ENCODE data around the gene CNDP1.
A peak's percentile ranks its signal among the peaks of the same experiment; 100 is the strongest.

CNDP1 gene

DNA sequence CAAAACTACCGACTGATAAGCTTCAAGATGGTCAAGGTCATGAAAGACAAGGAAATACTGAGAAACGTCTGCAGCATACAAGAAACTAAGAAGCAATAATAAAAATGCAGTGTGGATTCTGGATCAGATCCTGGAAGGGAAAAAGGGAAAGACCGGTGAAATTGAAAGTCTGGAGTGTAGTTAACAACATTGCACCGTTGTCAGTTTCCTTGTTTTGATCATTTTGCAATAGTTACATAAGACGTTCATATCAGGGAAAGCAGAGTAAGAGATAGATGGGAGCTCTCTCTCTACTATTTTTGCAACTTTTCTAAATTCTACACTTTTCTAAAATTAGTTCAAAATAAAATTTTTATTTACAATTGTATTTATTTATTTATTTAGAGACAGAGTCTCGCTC, 48.3 kb downstream of the CNDP1 start:
- DNase-seq (ENCODE audit: low spot score): no peak

DNA sequence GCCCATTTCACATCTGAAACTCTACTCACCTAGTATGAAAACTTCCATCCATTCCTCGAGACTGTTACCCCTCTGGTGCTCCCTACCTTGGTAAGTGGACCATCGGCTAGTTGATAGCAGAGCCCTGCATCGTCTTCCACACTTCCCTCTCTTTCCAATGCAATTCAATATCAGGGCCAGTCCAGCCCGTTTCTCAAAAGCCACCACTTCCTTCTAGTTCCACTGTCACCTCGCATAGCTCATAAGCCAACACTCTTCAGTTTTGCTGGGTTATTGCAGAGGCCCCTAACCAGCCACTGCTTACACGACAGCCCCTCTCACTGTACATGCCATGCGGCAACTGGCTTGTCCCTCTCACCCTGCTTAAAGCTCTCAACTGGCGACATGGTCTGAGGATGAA, 53.1 kb downstream of the CNDP1 start:
- no peak for DNase-seq (ENCODE audit: low spot score)

DNA sequence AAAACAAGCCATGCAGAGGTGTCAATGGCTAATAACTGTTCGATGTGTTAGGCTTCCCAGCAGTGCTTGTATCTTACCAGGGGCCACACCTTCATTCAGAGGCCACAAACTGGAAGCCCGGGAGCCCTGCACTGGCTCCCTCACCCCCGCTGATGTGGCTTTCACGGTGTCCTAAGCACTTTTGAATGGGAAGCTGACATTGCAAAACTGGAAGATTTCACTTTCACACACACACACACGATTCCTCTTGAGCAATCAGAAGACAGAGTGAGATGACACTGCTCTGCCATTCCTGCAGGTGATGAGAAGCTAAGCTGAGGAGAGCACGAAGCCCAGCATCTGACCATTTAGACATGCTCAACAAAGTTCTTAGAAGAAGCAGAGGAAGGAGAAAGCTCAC, 54.7 kb downstream of the CNDP1 start:
- DNase-seq (ENCODE audit: low spot score): no peak

DNA sequence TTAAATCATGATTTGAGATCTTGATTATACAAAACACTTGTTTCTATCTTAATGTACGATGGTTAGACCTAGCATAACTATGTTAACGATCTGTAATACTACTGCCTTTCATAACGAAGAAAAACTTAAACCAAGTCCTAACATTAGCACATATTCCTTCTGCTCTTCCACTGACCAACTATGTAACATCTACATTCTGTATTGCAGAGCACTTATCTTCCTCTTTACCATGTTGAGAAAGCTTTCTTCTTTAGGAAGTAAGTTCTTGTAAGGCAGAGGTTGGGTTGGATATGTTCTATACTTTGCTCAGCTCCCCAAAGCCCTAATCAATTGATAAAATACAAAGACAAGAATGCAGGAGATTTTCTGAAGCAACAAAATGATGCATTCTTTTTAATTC, 55.5 kb downstream of the CNDP1 start:
- no peak for DNase-seq (ENCODE audit: low spot score)

DNA sequence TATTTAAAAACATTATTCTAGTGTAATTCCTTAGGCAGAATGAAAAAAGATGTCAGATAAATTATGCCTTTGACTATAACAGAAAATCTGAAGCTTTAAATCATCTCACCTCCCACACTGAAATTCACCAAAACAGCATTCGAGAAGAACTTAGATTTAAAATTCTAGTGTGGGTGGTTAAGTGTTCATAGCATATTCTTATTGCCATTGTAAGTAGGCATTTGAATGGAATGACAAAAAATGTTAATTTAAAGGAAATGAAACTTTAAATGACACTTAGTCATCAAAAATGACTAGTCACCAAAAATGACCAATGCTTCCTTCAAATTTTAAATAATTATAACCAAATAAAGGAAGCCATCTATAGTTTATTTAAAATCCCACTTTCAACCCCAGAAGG, 56.4 kb downstream of the CNDP1 start:
- no peak for DNase-seq (ENCODE audit: low spot score)

DNA sequence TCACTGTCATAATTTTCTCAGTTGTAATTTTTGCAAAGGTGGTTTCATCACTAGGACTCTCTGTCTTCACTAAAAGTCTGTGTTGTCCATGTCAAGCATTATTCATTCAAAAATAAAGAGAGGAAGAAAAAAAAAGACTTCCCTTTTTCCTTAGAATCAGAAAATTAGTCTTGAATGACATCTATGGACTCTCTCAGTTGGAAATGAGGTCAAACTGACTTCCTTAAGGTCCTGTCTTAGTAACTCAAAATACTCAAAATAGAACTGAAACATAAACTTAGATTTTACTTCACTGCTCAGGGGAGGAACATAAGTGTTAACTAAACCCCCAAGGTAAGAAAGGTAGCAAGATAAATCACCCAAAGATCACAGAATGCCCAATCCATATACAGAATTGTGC, 61.1 kb downstream of the CNDP1 start:
- no peak for DNase-seq (ENCODE audit: low spot score)

DNA sequence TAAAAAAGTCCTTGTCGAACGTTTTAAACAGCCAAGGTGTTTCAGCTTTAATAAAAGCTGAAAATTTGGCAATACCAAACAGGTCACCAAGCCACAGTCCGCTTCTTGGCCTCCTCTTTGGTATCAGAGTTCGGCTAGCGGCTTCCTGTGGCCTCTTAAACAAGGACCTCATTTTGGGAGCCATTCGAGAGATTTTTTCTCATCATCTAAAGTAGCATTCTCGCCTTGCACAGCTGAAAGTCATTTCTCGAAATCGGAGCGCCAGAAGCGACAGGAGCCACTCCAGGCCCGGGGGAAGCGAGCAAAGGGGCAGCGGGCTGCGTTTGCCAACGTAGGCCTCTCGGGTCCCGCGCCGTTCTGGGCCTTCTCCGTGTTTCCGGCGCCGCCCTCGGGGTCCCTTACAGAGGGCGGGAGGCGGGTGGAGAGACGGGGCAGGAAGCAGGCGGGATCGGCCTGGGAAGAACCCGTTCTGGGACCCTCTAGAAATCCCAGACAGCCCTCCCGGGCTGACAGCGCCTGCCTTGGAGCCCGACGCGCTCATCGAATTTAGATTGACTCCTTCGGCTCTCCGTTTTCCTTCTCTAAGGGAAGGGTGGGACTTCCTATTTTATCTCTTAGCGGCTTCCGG, 62.8 kb downstream of the CNDP1 start:
- peak; percentile 52 for DNase-seq (ENCODE audit: low spot score)

DNA sequence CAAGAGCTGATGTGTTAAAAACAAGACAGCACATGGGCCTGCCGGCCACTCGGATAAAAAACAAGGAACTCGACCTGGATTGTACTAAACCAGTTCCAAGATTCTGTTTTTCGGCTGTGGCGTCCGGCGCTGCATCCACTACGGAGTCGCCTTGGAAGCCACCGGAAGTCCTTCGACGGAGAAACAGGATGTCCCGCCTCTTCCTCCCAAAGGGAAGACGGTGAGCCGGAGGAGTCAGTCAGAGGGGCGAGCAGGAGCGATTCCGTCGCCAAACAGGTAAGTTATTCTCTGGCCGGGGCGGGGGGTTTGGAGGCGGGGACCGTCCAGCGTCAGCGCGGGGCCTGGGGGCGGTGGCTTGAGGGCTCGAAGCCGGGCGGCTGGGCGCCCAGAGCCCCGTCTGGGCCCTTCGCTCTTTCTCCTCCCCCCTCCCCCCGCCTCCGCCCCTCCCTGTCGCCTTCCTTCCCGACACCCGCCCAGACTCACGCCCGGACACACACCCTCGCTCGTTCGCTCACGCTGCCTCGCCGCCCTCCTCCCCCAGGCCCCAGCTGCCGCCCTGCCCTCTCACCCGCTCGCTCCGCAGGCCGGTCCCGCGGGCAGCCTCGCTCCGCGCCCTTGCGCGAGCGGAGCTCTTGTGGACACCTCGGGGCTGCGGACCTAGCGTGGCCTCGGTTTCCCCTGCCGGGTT, 63.5 kb downstream of the CNDP1 start, which contains the start of gene ZNF407:
ZNF407 (plus strand) TSS at position 209 of the 688 bp plus-strand sequence. CDS start 33,150 bp downstream, outside the sequence.
- DNase-seq (ENCODE audit: low spot score): peak; percentile 86

DNA sequence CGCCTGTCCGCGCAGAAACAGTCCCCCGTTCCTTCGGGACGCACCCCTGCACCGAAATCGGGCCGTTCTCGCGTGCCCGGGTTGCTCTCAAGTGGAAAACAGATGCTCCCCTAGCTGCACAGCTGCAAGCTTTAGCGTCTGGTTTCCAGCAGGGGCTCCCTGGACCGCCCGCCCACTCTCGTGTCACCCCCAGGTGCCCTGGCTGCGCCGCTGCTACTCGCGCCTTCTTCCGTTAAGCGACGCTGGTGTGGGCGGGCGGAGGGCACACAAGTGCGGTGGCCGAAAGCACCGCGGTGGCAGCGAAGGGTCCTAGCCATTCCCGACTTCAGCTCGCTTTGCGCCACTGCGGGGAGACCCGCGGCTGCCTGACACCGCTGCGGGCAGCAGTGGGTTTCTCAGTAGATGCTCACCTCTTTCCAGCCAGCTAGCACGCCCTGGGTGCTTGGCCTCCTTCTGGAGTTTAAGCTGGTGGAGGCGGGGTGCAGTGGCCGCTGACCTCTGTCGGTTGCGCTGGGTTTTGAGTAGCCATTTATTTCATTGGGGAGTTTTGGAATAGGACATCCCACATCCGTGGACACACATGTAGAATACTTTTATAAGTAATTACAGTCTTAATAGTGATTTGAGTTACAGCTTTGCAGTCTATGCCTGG, 64.2 kb downstream of the CNDP1 start:
- DNase-seq (ENCODE audit: low spot score): peak; percentile 39

DNA sequence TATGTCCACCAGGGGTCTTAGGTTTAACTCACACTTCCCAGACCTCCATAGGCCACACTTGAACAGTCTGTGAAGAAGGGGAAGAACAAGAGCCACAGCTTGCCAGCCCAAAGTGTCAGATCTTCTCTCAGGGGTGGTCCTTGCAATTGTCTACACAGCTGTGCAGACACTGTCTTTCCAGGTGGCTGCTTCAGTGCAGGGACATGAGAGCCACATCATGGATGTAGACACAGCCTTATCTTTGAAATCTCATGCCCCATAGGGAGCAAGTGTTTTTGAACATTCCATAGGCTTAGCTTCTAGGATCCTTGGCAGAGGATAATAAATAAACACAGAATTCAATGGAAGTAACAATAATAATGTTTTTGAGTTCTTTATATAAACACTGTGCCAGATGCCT, 70.1 kb downstream of the CNDP1 start:
- DNase-seq (ENCODE audit: low spot score): no peak

DNA sequence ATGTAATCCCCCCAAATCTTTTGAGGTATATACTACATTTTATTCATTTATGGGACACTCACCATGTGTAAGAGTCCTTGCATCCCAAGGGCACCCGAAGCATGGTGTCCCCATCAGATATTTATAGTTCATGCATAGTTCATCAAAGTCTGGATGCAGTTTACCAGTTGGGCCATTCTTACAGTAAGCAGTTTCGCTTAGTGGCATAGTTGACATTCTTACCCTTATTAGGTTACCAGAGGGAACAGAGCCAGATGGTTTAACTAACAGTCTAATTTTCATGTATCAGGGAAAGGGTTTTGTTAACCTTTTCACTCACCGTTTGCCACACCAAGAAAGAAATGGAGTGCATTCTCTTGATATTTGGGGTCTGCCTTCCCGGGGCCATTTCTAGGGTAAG, 70.5 kb downstream of the CNDP1 start:
- DNase-seq (ENCODE audit: low spot score): no peak

DNA sequence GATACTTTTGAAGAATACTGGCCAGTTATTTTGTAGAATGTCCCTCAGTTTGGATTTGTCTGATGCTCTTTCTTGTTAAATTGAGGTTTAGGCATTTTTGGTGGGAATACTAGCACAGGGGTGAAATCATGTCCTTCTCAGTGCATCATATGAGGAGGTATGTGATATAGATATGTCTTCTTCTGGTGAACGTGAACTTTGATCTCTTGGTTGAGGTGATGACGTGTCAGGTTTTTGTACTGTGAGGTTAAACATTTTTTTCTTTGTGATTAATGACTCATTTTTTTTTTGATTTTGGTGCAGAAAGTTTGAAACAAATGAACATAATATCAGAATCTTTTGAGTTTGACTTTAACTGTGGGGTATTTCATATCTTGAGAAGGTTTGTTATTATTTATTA, 74.4 kb downstream of the CNDP1 start:
- DNase-seq (ENCODE audit: low spot score): no peak

DNA sequence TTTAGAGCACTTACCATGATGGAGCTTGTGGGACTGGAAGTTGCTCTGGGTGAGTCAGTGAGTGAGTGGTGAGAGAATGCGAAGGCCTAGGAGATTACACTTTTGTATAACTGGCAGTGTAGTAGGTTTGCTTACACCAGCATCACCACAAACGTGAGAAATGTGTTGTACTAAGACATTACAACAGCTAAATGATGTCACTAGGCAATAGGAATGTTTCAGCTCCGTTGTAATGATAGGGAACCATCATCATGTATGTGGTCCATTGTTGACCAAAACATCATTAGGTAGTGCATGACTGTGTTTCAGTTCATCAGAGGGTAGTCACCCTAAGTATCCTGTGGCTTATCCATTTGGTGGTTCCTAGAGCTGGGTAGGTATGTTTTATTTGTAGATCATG, 75.2 kb downstream of the CNDP1 start:
- no peak for DNase-seq (ENCODE audit: low spot score)

DNA sequence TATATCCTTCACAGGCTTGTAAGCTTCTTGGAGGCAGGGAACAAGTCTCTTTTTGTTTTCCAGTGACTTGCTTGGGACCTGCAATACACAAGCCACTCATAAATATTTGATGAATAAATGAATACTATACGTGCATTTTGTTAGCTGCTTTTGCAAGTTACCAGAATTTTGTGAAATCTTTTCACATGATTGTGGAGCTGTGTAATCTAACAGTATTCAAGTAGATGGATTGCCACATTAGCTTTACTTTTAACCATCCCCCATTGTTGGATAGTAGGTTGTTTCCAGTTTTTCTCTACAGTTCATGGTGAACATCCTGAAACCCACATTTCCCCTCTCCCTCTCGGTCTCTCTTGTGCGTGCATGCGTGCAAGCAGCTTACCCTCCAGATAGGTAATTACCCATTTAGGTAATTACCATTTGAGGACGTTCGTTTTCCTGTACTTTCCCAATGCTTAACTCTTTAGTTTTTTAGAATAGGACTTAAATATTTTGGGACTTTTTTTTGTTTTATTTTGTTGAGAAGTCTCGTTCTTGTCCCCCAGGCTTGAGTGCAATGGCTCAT, 75.8 kb downstream of the CNDP1 start:
- no peak for DNase-seq (ENCODE audit: low spot score)

DNA sequence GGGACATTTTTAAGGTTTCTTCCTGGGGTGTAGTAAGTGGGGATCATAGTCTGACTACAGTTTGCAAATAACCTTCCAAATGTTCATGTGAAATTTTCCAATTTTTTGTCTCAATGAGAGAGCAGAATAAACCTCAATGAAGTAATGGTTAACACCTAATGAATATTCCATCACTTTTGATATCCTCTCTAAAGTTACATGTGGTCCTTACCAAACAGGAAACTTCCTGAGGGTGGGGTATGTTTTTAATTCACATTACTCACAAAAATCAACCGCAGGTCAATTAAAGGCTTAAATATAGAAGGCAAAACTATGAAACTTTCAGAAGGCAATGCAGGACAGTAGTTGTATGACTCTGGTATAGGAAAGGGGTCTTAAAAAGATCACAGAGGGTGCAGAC, 76.6 kb downstream of the CNDP1 start:
- no peak for DNase-seq (ENCODE audit: low spot score)

DNA sequence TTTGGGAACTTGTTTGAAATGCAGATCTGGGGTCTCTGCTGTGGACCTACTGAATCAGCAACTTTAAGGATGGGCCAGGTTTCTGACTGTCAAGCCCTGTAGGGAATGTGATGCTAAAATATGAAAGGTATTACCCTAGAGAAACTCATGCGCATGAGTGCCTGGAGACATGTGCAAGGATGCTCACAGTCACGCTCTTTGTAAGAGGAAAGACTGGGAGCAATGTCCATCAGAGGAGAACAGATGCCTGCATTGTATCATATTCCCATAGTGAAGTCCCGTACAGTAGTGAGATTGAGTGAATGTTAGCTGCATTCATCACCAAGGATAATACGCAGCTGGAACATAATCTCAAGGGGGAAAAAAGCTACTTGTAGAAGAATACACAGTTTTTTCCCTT, 77.5 kb downstream of the CNDP1 start:
- no peak for DNase-seq (ENCODE audit: low spot score)

DNA sequence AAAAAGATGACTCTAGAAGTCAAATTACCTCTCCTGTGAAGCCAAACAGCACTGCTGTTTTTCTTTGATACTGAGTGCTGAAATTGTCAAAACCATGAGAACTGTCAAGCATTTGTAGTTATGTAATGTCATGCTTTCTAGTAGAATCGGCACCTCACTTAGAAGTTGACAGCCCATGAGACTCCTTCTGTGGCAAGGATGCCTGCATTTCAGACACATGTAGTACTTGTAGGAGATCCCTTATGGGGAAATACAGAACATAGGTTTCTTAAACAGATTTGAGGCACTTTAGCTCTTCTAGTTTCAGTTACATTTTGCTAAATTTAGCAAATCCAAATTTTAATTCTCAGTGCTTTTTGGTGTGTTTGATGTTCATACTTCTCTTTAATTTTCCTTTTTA, 79.1 kb downstream of the CNDP1 start:
- DNase-seq (ENCODE audit: low spot score): no peak

DNA sequence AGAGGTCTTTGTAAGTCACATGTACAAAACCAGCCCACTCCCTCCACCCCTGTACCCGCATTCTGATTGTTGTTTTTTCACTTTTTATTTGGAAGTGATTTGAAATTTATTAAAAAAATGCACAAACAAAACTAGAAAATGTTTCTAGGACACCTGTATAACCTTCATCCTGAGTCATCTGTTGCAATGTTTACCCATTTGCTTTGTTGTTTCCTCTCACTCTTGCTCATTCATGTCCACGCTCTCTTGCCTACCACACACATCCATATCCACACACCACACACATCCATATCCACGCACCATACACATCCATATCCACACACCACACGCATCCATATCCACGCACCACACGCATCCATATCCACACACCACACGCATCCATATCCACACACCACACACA, 82.2 kb downstream of the CNDP1 start:
- DNase-seq (ENCODE audit: low spot score): no peak

DNA sequence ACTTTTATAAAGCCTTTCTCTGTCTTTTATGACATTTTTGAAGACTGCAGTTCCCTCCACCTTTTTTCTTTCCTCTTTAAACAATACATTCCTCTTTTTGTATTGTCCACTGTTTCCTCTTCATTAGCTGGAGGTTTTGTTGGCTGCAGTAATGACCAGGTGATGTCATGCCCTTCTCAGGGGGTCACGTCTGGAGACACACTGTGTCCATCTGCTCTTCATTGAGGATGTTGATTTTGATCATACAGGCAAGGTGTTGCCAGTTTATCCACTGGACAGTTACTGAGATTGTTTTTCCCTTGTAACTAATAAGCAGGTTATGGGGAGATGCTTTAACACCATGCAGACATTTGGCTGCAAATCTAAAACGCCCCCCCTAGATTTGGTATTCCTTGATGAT, 83.2 kb downstream of the CNDP1 start:
- DNase-seq (ENCODE audit: low spot score): no peak

DNA sequence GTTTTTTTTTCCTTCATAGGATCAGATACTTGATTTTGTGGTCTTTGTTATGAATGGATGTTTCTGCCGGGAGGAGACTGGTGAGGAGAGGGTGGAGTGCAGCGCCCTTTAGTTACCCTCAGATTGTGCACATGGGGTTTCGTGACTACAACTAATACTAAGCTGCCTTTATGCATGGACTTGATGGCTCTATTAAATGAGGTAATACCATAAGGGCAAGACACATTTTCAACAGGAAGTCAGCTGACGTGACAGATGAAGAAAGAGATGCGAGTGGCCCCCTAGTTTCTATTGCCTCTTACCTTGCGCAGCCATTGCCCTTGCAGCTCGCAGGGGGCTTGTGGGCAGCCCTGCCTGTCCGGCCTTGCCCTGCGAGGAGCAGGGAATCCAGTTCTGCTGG, 87.8 kb downstream of the CNDP1 start:
- DNase-seq (ENCODE audit: low spot score): no peak

DNA sequence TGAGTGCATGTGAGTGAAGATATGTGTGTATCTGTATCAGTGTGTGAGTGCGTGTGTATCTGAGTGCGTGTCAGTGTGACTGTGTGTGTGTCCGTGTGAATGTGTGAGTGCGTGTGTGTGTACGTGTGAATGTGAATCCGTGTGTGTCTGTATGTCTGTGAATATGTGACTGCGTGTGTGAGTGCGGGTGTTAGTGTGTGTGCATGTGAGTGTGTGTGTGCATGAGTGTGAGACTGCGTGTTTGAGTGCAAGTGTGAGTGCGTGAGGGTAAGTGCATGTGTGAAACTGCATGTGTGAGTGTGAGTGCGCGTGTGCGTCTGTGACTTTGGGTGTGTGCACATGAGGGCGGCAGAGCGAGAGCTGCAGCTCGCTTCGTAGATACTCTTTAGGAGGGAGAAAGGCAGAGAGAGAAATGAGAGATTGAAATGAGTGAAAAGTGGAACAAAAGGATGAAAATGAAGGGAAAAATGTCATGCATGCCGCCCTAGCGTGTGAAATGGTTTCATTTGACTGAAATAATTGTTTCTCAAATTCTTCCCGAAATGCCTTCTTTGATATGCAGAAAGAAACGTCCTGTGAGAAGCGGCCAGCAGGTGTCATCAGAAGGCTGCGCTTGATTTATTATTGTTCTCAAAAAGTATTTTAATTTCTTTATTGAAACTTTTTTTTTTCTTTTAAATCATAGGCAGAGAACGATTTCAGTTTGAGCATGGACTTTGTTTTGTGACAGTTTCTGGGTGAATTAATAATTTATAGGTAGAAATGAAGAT, 88.9 kb downstream of the CNDP1 start:
- DNase-seq (ENCODE audit: low spot score): no peak

DNA sequence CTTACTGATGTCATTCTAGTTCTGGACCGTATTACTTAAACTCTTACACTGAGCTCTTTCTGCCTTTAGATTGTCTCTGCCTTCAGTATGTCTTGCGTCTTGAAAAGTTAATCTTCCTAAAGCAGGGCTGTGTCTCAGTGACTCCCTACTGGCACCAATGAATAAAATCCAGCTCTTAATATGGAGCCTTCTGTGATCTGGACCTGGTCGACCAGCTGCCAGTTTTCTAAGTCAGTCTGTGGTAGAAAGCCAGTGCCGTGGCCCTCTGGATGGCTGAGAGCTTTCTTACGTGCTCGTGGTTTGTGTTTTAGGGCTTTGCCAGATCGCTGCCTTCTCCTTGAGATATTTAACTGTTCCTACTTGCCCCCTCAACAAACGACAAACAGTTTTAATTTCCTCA, 90.2 kb downstream of the CNDP1 start:
- DNase-seq (ENCODE audit: low spot score): no peak

DNA sequence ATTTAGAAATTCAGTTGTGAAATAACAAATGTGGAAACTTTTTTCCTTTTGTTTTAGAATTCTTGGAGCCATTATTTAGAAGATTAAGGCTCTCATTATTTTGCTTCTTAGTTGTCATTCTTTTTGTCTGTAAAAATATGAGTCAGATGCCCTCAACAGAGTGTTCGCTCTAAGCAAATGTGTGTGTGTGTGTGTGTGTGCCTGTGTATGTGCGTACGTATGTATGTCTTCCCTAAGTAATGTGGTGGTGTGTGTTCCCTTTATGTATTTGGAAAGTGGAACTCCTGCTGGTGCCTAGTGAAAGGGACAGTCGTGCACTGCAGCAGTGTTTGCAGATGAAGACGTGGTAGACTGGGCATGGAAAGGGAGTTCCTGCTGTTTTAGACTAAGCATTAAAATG, 90.9 kb downstream of the CNDP1 start:
- no peak for DNase-seq (ENCODE audit: low spot score)
